Measurements from ENCODE around the gene ISOC2.

DNA sequence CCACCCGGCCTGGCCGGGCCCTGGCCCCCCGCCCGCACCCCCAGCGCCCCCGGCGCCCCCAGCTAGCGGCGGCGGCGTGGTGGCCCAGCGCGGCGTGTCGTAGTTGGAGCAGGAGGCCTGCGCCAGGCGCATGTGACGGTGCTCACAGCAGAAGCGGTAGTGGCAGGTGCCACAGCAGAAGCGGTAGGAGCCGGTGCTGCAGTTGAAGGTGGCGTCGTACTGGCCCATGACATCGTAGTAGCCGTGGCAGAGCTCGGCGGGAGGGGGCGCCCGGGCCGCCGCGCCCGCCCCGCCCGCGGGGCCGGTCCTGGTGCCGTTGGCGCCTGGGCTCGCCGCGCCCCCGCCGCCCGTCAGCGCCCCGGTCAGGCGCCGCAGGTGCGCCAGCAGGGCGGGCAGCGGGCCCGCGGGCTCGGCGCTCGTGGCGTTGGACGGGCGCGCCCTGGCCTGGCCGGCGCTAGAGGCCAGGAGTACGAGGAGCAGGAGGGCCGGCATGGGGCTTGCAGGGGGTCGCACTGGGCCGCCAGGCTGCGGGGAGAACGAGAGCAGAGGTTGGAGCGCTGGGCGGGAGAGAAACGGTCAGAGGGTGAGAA, 19.0 kb downstream of the ISOC2 start:
- TF ChIP-seq, protein P1, sequence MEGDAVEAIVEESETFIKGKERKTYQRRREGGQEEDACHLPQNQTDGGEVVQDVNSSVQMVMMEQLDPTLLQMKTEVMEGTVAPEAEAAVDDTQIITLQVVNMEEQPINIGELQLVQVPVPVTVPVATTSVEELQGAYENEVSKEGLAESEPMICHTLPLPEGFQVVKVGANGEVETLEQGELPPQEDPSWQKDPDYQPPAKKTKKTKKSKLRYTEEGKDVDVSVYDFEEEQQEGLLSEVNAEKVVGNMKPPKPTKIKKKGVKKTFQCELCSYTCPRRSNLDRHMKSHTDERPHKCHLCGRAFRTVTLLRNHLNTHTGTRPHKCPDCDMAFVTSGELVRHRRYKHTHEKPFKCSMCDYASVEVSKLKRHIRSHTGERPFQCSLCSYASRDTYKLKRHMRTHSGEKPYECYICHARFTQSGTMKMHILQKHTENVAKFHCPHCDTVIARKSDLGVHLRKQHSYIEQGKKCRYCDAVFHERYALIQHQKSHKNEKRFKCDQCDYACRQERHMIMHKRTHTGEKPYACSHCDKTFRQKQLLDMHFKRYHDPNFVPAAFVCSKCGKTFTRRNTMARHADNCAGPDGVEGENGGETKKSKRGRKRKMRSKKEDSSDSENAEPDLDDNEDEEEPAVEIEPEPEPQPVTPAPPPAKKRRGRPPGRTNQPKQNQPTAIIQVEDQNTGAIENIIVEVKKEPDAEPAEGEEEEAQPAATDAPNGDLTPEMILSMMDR (IDR thresholded peaks at IDR 0.05; ENCODE audit: poor library complexity) = no peak
- TF ChIP-seq EZH2 (IDR thresholded peaks at IDR 0.05; ENCODE audit: borderline replicate concordance) = no peak

Measured in hepatocyte (in vitro differentiated cells).